Activated CD4-positive, alpha-beta T cell treated with anti-CD3 and anti-CD28 coated beads, Interleukin-2, amount 50 U/mL, for 24 hours (primary cell): ENCODE results near the gene DPP6.
"Not testable (repeated sequence)": the region's sequence is repeated elsewhere in the genome, so short reads cannot be mapped to it uniquely, and the experiment has no call there.

Experiments used
- DNase-seq, 2 donors: peaks; one replicate each; pipeline ENCODE4 v3.0.0-alpha.2; 2020; ENCODE audit warnings: low read depth in 1 of 2, low spot score in 1 of 2

DPP6 gene

DNA sequence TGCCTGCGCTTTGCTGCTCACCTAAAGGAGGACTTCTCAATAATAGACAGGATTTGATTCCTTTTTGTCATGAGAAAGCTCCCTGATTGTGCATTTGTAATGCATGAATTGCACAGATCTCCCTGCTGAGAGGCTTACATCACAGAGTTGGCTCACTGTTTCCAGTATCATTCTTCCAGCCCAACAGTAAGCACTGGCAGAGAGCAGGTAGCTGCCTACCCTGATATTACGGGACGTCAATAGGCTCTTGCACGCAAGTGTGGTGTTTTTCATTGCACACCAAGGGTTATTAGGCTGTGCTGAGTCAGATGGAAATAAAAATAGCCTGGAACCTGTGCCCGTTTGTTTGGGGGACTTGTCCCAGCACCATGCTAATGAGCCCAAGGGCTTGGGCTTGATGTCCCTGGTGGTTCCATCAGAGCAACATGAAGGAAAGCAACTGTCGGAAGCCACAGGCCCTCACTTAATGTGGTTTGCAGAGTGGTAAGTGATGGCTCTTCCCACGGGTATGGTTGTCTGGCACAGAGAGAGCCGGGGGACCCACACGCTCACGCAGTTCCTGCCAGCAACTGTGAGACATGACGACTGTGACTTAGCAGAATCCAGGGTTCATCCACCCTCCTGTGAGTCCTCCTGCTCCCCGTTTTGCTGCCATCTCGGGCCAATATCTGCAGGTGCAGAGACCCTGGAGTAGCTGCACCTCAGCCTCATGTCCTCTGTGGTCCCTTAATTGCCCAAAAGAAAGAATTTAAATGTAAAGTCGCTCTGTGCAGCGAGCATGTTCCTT, 20.4 kb downstream of the DPP6 start:
- DNase-seq, result not testable (repeated sequence)

DNA sequence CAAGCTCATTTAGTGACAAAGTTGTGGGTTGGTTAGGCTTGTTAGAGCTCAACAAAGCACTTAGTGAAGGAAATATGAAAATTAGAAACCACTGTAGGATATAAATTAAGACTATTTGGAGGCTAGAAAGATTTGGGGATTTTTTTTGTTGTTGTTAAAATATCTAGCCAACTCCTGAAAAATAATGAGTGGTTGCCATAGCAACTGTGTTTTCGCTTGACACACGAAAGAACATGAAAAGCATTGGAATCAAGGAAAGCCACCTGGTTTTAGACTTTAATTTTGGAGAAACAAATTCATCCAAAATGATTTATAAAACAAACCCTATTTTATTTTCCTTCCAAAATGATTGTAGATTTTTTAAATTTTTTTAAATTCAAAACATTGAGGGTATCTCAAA, 26.3 kb downstream of the DPP6 start:
- not testable (repeated sequence) for DNase-seq

DNA sequence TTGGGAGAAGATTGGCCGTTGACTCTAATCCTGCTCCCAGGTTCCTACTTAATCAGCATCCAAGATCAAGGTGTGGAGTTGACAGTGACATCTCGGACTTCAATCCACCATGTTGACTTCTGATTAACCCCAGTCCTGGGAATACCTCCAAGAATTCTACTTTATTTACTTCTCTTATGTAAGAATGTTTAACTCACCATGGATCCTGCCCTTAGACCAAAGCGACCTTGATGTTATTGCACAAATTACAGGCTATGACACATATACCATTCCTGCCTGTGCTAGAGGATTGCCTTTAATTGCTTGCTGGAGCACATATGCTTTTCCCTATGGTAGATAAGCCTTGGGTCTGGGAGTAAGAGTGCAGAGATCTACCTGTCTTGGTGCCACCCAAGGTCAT, 28.1 kb downstream of the DPP6 start:
- DNase-seq, result not testable (repeated sequence)

DNA sequence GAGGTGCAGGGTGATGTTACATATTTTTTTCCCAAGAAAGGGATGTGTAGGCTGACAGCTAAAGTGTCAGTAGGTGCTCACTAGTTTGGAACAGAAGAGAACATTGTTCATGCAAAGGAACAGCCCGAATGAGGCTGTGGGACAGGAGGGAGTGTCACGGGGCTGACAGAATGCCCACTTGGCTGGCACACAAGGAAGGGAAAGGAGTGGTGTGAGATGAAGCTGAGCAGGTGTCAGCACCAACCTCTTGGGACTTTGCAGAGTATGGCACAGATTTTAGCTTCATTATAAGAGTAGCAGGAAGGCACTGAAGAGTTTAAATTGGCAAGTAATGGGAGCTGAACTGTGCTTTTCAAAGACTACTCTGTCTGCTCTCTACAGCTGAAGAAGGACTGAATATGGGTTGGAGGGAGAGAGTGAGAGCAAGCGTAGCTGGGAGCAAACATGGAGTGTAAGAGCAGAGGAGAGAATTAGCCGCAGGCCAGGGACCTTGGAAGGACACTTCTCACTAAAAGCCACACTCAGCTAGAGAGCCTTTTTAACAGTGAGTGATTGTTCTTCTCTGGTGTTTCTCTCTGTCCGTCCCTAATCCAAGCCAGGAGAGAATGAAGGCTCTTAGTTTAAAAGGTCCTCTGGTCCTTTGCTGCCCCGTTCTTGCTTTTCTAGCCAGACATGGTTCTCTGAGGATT, 35.0 kb downstream of the DPP6 start:
- DNase-seq, result not testable (repeated sequence)

DNA sequence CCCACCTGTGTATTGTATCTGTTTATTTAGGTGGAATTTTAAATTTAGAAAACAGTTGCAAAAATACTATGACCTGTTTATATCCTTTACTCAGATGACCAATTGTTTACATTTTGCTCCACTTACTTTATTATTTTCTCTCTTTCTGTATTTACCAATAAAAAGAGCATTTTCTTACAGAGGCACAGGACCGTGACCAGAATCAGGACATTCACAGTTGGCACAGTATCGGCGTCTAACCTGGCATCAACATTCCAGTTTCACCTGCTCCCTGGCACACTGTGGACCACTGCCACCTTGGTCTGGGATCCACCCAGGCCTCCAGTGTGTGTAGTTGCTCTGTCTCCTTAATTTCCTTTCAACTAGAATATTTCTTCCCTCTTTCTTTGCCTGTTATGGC, 39.9 kb downstream of the DPP6 start:
- DNase-seq, result not testable (repeated sequence)

- not testable (repeated sequence) for DNase-seq
Observed at GRCh38 chr7:154095201-154095600, 43.0 kb downstream of the DPP6 start.

DNA sequence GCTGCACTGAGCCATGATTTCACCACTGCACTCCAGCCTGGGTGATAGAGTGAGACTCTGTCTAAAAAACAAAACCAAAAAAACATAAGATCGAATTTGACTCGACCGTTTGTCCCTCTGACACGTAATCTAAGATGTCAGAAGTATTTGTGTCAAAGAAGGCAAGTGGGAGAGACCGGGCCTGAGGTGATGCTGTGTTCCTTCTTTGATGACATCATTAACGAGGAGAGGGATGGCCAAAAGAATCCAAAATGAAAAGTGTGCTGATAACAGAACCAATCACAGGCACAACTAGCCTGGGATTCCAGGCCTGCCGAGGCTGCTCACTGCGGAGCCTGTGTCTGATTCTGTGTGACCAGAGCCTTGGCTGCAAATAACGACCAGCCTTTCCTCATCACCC, 52.9 kb downstream of the DPP6 start:
- DNase-seq, result not testable (repeated sequence)

GRCh38 chr7:154109615-154110014, 57.4 kb downstream of the DPP6 start:
- DNase-seq, result not testable (repeated sequence)

DNA sequence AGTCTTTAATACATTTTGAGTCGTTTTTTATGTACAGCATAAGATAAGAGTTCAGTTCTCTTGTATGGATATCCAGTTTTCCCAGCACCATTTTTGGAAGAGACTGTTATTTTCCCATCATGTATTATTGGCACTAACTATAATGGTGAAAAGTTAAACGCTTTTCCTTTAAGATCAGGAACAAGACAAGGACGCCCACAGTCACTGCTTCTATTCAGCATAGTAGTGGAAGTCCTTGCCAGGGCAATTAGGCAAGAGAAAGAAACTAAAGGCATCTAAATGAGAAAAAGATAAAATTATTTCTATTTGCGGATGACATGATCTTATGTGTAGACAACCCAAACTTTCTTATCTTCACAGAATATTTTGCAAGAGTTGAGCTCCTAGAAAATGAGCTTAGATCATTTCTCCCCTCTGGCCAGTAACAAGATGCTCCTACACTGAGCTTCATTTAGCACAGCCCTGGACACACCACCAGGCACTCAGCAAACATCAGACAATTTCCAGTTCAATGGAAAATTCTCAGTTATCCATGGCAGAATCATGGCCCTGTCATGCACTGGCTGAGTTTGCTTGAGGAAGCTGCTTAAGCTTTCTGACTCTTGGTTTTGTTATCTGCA, 61.6 kb downstream of the DPP6 start:
- DNase-seq, result not testable (repeated sequence)

DNA sequence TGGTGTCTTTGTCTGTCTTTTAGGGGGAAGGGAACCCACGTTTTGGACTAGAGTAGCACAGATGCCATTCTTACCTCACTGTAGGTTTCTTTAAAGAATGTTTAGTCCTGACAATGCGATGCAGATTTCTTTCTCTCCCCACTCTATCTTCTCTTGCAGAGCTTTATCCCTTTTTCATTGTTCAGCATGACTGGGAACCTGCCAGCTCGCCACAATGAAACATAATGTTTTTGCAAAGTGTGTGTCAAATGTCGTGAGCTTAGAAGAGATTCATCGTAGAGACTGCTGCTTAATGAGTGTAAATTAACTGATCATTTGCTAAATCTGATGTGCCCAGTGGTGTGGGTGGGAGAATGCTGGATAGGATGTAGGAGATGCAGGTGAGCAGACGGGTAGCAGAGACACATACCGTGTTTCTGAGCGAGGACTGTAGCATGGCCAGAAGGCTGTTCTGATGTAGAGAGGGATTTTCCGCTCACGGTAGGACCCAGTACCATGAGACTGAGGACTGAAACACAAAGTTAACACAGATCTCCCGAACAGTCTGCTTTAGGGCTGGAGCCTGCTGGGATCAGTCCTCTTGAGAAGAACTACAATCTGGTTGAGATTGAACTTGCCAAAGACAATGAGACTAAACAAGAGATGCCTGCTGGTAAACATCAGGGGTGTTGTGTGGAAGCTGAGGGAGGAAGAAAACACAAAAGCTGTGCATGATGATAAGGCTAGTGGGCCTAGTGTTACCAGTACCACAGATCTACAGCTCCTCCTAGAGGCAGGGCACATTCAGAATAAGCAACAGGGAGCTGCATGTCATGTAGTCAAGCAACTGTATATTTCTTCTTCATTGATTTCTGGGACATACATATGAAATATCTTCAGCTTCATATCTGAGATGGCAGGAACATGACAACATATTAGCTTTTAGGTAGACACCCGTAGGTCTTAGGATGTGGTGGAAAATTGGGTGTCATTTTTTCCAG, 65.5 kb downstream of the DPP6 start:
- not testable (repeated sequence) for DNase-seq

DNA sequence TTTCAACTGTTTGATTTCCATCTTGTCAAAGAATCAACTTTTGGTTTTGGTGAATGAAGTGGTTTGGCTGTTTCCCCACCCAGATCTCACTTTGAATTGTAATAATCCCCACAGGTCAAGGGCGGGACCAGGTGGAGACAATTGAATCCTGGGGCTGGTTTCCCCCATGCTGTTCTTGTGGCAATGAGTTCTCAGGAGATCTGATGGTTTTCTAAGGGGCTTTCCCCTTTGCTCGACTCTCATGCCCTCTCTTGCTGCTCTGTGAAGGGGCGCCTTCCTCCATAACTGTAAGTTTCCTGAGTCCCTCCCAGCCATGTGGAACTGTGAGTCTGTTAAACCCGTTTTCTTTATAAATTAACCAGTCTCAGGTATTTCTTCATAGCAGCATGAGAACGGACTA, 68.6 kb downstream of the DPP6 start:
- not testable (repeated sequence) for DNase-seq

DNA sequence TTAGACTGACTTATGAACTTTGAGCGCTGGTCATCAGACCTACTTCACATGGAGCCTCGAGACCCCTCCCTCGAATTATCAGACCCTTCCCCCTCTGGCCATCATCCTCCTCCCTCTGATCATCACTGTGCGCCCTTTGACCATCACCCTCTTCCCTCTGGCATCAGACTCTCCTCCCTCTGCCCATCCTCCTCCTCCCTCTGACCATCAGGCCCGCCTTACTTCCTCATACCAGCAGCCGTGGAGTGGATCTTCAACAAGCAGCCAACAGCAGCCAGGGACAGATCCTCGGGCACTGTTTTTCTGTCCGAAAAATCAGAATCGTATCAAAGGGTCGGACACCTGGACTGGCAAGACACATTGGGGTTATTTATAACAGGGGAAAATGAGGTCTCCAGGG, 70.5 kb downstream of the DPP6 start:
- DNase-seq, result not testable (repeated sequence)

GRCh38 chr7:154123397-154123796, 71.2 kb downstream of the DPP6 start:
- DNase-seq, result not testable (repeated sequence)

DNA sequence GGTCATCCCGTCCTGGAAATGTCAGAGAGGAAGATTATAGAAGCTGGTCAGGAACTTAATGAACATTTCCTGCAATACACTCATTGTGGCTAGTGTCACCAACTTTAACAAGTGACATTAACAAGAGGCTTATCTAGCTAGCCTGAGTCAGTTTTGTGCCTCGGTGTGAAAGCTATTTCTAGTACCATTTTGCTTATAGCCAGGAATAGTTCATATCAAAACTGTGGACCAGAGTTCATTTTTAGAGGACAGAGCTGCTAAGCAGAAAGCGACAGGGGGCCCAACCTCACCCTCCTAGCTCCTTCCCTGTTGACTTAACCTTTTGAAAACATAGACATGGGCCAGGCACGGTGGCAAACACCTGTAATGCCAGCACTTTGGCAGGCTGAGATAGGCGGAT, 76.9 kb downstream of the DPP6 start:
- not testable (repeated sequence) for DNase-seq

GRCh38 chr7:154132617-154133016, 80.4 kb downstream of the DPP6 start:
- DNase-seq, result not testable (repeated sequence)

DNA sequence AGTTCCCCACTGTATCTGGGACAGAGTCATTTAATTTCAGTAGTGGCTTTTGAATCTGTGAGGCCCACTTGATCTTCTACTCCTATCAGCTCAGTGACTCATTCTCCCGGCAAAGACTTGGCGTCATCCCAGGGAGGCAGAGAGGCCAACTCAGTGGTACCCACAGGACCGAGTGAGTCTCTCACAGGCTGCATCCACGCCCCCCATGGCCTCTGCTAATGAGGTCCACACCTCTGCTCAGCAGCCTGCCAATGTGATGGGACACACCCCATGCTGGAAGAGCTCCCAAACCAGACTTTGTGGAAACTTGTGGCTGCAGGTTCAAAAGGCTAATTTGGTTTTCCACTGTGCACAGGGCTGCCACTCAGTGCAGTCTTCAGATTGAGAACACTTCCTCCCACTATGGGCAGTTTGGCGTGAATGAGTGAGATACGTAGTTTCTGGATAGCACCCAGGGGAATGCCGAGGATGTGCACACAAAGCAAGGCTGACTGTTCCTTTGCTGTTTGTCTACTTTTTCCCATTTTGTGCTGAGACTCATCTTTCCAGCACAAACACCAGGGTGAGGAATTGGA, 81.6 kb downstream of the DPP6 start:
- DNase-seq, result not testable (repeated sequence)

GRCh38 chr7:154134698-154135097, 82.5 kb downstream of the DPP6 start:
- DNase-seq, result not testable (repeated sequence)

DNA sequence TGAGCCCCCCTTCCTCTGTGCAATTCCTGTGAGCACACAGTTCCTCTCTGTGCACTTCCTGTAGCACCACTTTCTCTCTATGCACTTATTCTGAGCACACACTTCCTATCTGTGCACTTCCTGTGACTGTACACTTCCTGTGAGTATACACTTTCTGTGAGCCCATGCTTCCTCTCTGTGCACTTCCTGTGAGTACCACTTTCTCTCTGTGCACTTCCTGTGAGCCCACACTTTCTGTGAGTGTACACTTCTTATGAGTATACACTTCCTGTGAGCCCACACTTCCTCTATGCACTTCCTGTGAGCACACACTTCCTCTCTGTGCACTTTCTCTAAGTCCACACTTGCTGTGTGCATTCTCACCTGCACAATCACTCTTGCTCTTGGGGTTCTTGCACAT, 83.4 kb downstream of the DPP6 start:
- not testable (repeated sequence) for DNase-seq

GRCh38 chr7:154145922-154146706, 93.9 kb downstream of the DPP6 start:
- not testable (repeated sequence) for DNase-seq

- DNase-seq, result not testable (repeated sequence)
Observed at GRCh38 chr7:154146707-154147038, 94.5 kb downstream of the DPP6 start.
